Stimulated activated CD4-positive, alpha-beta T cell treated with anti-CD3 and anti-CD28 coated beads, TNF-alpha, amount 100 ng/mL, for 24 hours (primary cell): Measurements from ENCODE around the gene G6PC1.
"Not testable (repeated sequence)": the region's sequence is repeated elsewhere in the genome, so short reads cannot be mapped to it uniquely, and the experiment has no call there.

Experiments
- DNase-seq, 3 experiments: peaks; one replicate each; pipeline ENCODE4 v3.0.0-alpha.2; 2020; ENCODE audit warnings: low read depth in 3 of 3

Gene G6PC1

GRCh38 chr17:42901535-42902229 is 1.1 kb downstream of the G6PC1 start:
- no peak for DNase-seq

- DNase-seq = no peak
Measured at GRCh38 chr17:42904110-42904469, 3.5 kb downstream of the G6PC1 start.

GRCh38 chr17:42906772-42907446 is 6.3 kb downstream of the G6PC1 start:
- DNase-seq = no peak

GRCh38 chr17:42908872-42909700 is 8.5 kb downstream of the G6PC1 start:
- DNase-seq = no peak

- no peak for DNase-seq
Measured at GRCh38 chr17:42913522-42913921, 12.9 kb downstream of the G6PC1 start.

- no peak for DNase-seq
Measured at GRCh38 chr17:42913981-42914617, 13.5 kb downstream of the G6PC1 start.

- not testable (repeated sequence) for DNase-seq
Measured at GRCh38 chr17:42915288-42915687, 14.7 kb downstream of the G6PC1 start.

- DNase-seq = not testable (repeated sequence)
Measured at GRCh38 chr17:42916388-42917235, 16.0 kb downstream of the G6PC1 start.

- DNase-seq = no peak
Measured at GRCh38 chr17:42917236-42917603, 16.6 kb downstream of the G6PC1 start.

GRCh38 chr17:42918902-42919521 is 18.4 kb downstream of the G6PC1 start:
- DNase-seq = no peak

GRCh38 chr17:42919522-42920077 is 19.0 kb downstream of the G6PC1 start:
- not testable (repeated sequence) for DNase-seq

GRCh38 chr17:42920106-42920900 is 19.7 kb downstream of the G6PC1 start:
- DNase-seq = no peak

- no peak for DNase-seq
Measured at GRCh38 chr17:42920922-42921321, 20.3 kb downstream of the G6PC1 start.

GRCh38 chr17:42922294-42922693 is 21.7 kb downstream of the G6PC1 start:
- no peak for DNase-seq

GRCh38 chr17:42923472-42923871 is 22.9 kb downstream of the G6PC1 start:
- not testable (repeated sequence) for DNase-seq

GRCh38 chr17:42924891-42925290 is 24.3 kb downstream of the G6PC1 start:
- DNase-seq = no peak

GRCh38 chr17:42928714-42929496 is 28.3 kb downstream of the G6PC1 start:
- peak in 1 of 3 experiments; percentile 25 for DNase-seq

- no peak for DNase-seq
Measured at GRCh38 chr17:42929497-42929844, 28.9 kb downstream of the G6PC1 start.
